Chondrocyte (in vitro differentiated cells): ENCODE results near the gene SCLT1. TPM values are rescaled to one million over a fixed set of nuclear protein-coding genes. Genes with fewer than 3 reads are reported as not detected.

ENCODE experiments used
- DNase-seq: peaks from one replicate; pipeline ENCODE4 v3.0.0; 2021; ENCODE audit warnings: mixed read lengths, low spot score
- H3K27ac Mint-ChIP-seq: one replicate; pipeline ENCODE4 v1.8.0; 2021; ENCODE audit warnings: mild to moderate bottlenecking, moderate library complexity, mixed read lengths; ENCODE audit not compliant: unreplicated experiment
- H3K27me3 Mint-ChIP-seq: 2 replicates; pipeline ENCODE4 v1.8.0; 2021; ENCODE audit warnings: low read depth, mixed read lengths
- H3K36me3 Mint-ChIP-seq: 2 replicates; pipeline ENCODE4 v1.8.0; 2021; ENCODE audit warnings: low read depth, mixed read lengths
- H3K4me1 Mint-ChIP-seq: 2 replicates; pipeline ENCODE4 v1.8.0; 2021; ENCODE audit warnings: low read depth, mild to moderate bottlenecking, mixed read lengths
- H3K4me3 Mint-ChIP-seq: one replicate; pipeline ENCODE4 v1.8.0; 2021; ENCODE audit warnings: mild to moderate bottlenecking, moderate library complexity, mixed read lengths; ENCODE audit not compliant: unreplicated experiment
- H3K9me3 Mint-ChIP-seq: 2 replicates; pipeline ENCODE4 v1.8.0; 2021; ENCODE audit warnings: low read depth, mixed read lengths
- total RNA-seq: library from RNA; stranded (reverse); gene quantifications from 3 replicates; pipeline ENCODE4 v1.2.1, GENCODE V29; 2021
- TF ChIP-seq, protein P1 (sequence below): fragments of 200-600 bp; sonication (generic); IDR thresholded peaks from 2 replicates; pipeline ENCODE4 v1.5.0; 2021; ENCODE audit warnings: antibody characterized with exemption, mild to moderate bottlenecking, moderate library complexity

SCLT1 gene
- total RNA-seq, 1 donor from 2014 or later: 12.3 TPM

DNA sequence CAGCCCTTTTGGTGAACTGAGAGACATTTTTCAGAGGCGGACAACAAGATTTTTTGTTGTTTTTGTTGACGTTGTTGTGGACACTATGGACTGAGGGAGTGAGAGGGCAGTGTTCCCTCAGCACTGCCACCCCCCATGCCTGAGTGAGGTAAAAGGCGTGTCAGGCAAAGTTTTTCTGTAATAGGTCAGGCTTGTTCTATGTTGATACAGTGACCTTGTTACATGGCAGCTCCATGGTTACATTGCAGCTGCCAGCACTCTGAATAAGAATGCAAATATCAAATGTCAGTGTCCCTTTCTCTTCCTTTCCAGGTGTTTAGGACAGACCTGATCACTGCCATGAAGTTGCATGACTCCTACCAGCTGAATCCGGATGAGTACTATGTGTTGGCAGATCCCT lies 247.3 kb downstream of the SCLT1 start:
- H3K27ac Mint-ChIP-seq: no peak overlapping the region
- no peaks in the 10 kb centered on the region for H3K9me3 Mint-ChIP-seq
- TF ChIP-seq, protein P1, sequence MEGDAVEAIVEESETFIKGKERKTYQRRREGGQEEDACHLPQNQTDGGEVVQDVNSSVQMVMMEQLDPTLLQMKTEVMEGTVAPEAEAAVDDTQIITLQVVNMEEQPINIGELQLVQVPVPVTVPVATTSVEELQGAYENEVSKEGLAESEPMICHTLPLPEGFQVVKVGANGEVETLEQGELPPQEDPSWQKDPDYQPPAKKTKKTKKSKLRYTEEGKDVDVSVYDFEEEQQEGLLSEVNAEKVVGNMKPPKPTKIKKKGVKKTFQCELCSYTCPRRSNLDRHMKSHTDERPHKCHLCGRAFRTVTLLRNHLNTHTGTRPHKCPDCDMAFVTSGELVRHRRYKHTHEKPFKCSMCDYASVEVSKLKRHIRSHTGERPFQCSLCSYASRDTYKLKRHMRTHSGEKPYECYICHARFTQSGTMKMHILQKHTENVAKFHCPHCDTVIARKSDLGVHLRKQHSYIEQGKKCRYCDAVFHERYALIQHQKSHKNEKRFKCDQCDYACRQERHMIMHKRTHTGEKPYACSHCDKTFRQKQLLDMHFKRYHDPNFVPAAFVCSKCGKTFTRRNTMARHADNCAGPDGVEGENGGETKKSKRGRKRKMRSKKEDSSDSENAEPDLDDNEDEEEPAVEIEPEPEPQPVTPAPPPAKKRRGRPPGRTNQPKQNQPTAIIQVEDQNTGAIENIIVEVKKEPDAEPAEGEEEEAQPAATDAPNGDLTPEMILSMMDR: no peak
- DNase-seq: no peak
- no peaks in the 10 kb centered on the region for H3K27me3 Mint-ChIP-seq
- peaks cover 42% of the 10 kb centered on the region for H3K4me1 Mint-ChIP-seq
- H3K4me3 Mint-ChIP-seq: no peak overlapping the region
- peaks cover 43% of the 10 kb centered on the region for H3K36me3 Mint-ChIP-seq

DNA sequence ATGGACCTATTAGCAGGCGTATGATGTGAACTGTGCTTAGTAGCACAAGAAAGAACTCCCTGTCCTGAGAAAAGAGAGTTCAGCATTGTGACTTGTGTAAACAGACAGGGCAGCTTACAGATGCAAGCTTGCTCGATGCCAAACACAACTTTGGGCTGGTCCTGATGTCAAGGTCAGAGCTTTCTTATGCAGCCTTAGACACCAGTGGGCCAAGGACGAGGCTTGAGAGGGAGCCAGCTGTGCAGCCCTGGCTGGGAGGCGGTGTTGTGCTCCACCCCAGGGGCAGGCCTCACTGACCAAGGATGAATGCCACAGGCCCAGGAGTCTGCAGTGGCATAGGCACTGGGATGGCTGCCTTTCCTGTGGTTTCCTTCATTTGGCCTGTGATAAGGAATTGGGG lies 248.4 kb downstream of the SCLT1 start:
- DNase-seq: no peak
- Mint-ChIP-seq H3K4me3 (no peak overlapping the region), H3K36me3 (peaks cover 36% of the 10 kb centered on the region), H3K9me3 (no peaks in the 10 kb centered on the region), H3K27me3 (no peaks in the 10 kb centered on the region), H3K4me1 (peaks cover 50% of the 10 kb centered on the region), H3K27ac (peak overlapping the region; percentile 28)
- TF ChIP-seq, protein P1: no peak

DNA sequence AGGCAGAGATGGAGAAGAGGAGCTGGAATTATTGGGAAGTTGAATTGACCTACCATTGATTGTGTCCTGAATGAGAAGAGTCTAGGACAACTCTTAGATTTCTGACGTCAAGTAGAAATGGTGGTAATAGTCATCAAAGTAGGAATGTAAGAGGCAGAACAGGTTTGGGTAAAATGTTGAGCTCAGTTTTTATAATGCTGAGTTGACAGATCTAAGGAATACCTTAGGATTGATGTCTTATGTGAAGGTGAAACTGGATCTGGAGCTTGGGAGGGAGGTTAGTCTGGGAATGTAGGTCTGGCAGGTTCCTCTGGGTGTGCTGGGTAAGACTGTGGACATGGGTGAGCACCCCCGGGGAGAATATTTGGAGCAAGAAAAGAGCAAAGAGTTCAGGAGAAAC lies 251.9 kb downstream of the SCLT1 start:
- Mint-ChIP-seq H3K4me1 (peaks cover 46% of the 10 kb centered on the region), H3K9me3 (no peaks in the 10 kb centered on the region), H3K36me3 (peaks cover 12% of the 10 kb centered on the region), H3K27ac (no peak overlapping the region), H3K27me3 (no peaks in the 10 kb centered on the region), H3K4me3 (no peak overlapping the region)
- DNase-seq: no peak
- TF ChIP-seq, protein P1: no peak

DNA sequence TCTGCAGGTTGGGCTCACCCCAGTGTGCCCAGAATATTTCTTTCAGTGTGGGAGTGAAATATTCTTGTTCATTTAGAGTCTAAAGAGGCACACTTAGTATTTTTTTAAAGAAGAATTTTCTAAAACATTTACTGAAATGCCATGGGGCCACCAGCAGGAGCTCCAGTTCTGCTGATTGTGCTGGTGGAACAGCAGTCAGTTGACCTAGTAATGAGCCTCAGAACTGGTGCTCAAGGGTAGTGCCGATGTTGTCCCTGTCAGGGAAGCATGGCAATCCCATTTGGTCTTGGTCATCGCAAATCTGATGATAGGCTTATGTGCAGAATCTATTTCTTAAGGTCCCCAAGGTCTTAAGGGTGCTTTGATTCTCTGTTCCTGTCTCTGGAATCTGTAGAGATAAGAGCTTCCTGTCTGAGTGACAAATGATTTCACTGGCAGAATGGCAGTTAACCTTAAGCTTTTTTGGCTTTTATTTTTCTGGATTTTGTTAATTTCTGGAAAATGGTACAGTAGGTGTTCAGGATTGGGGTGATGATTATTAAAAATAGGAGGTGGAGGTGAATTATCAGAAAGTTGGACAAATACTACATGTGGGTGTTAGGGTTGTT lies 252.5 kb downstream of the SCLT1 start:
- no peaks in the 10 kb centered on the region for H3K27me3 Mint-ChIP-seq
- no peak overlapping the region for H3K27ac Mint-ChIP-seq
- H3K36me3 Mint-ChIP-seq: peaks cover 9% of the 10 kb centered on the region
- no peak overlapping the region for H3K4me3 Mint-ChIP-seq
- DNase-seq: no peak
- H3K9me3 Mint-ChIP-seq: no peaks in the 10 kb centered on the region
- TF ChIP-seq, protein P1: peak; percentile 15
- peaks cover 45% of the 10 kb centered on the region for H3K4me1 Mint-ChIP-seq

DNA sequence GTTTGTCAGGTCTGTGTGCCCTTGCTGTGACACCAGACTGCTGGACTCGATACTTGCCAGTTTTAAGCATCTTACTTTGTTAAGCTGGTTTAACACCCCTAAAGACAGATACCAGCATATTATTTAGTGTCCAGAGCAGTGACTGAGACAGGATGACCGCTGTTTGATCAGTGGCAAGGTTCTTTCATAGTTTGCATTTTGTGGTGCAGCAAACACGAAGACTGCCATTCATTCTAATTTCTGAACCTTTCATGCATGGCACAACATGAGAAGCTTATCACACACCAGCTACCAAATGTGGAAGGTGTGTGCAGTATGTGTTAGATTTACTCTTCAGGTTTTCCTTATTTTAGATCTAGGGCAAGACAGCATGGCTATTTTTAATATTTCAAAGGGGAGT lies 255.7 kb downstream of the SCLT1 start:
- Mint-ChIP-seq H3K4me3 (no peak overlapping the region), H3K27me3 (no peaks in the 10 kb centered on the region), H3K4me1 (peaks cover 40% of the 10 kb centered on the region), H3K9me3 (no peaks in the 10 kb centered on the region), H3K27ac (no peak overlapping the region), H3K36me3 (peaks cover 2% of the 10 kb centered on the region)
- DNase-seq: no peak
- TF ChIP-seq, protein P1: no peak
